ENCODE data around the gene ZNF277.

Gene ZNF277

GRCh38 chr7:112252691-112253090, 46.2 kb downstream of the ZNF277 start:
- ChIA-PET CTCF (no interaction called here), POLR2A (no interaction called here)
- no peak for DNase-seq (ENCODE audit: extremely low spot score)
- TF ChIP-seq CTCF (IDR thresholded peaks at IDR 0.05; ENCODE audit: control extremely low read depth, extremely low read depth, low read depth, missing control alignments): no peak

GRCh38 chr7:112254156-112254555, 47.7 kb downstream of the ZNF277 start:
- TF ChIP-seq CTCF (IDR thresholded peaks at IDR 0.05; ENCODE audit: control extremely low read depth, extremely low read depth, low read depth, missing control alignments): no peak
- no peak for DNase-seq (ENCODE audit: extremely low spot score)
- ChIA-PET CTCF (interaction anchor here (0.8 to 1.2 kb wide), 2 partner anchors 22 to 35 kb away, joined by 3 read pairs; no protein-coding TSS in a partner anchor), POLR2A (no interaction called here)

- ChIA-PET CTCF (interaction anchor here (1.2 kb wide), 1 partner anchor 21 kb away, joined by 3 read pairs; no protein-coding TSS in a partner anchor), POLR2A (no interaction called here)
- no peak for TF ChIP-seq CTCF (IDR thresholded peaks at IDR 0.05; ENCODE audit: control extremely low read depth, extremely low read depth, low read depth, missing control alignments)
- no peak for DNase-seq (ENCODE audit: extremely low spot score)
Observed at GRCh38 chr7:112254709-112255387, 48.4 kb downstream of the ZNF277 start.

- TF ChIP-seq CTCF (IDR thresholded peaks at IDR 0.05; ENCODE audit: control extremely low read depth, extremely low read depth, low read depth, missing control alignments): no peak
- DNase-seq (ENCODE audit: extremely low spot score): no peak
- ChIA-PET POLR2A (no interaction called here), CTCF (interaction anchor here (1.2 kb wide), 1 partner anchor 21 kb away, joined by 3 read pairs; no protein-coding TSS in a partner anchor)
Observed at GRCh38 chr7:112255388-112255720, 48.9 kb downstream of the ZNF277 start.

GRCh38 chr7:112257073-112257472, 50.6 kb downstream of the ZNF277 start:
- DNase-seq (ENCODE audit: extremely low spot score): no peak
- ChIA-PET POLR2A (no interaction called here), CTCF (no interaction called here)
- TF ChIP-seq CTCF (IDR thresholded peaks at IDR 0.05; ENCODE audit: control extremely low read depth, extremely low read depth, low read depth, missing control alignments): no peak

- no peak for DNase-seq (ENCODE audit: extremely low spot score)
- ChIA-PET POLR2A (no interaction called here), CTCF (interaction anchor here (1.3 kb wide), 1 partner anchor 519 kb away, joined by 3 read pairs; no protein-coding TSS in a partner anchor)
- TF ChIP-seq CTCF (IDR thresholded peaks at IDR 0.05; ENCODE audit: control extremely low read depth, extremely low read depth, low read depth, missing control alignments): no peak
Observed at GRCh38 chr7:112260911-112261310, 54.4 kb downstream of the ZNF277 start.

Measured in GM10248 (cell line).